ENCODE data around the gene TXNDC12.
"Not testable (repeated sequence)": the region's sequence is repeated elsewhere in the genome, so short reads cannot be mapped to it uniquely, and the experiment has no call there.

Gene TXNDC12

GRCh38 chr1:52045666-52046195 is 9.3 kb downstream of the TXNDC12 start:
- FAIRE-seq, result not testable (repeated sequence)

GRCh38 chr1:52045236-52045635 is 9.8 kb downstream of the TXNDC12 start:
- FAIRE-seq, result no peak

GRCh38 chr1:52041551-52042185 is 13.3 kb downstream of the TXNDC12 start:
- no peak for FAIRE-seq

GRCh38 chr1:52037909-52038308 is 17.1 kb downstream of the TXNDC12 start:
- FAIRE-seq, result no peak

- FAIRE-seq, result no peak
Measured at GRCh38 chr1:52037402-52037814, 17.6 kb downstream of the TXNDC12 start.

- no peak for FAIRE-seq
Measured at GRCh38 chr1:52034050-52034384, 21.0 kb downstream of the TXNDC12 start.

- peak; percentile 82 for FAIRE-seq
Measured at GRCh38 chr1:52033190-52034049, 21.6 kb downstream of the TXNDC12 start, which contains the start of gene KTI12. Gene KTI12 (minus strand): TSS chr1:52033810. CDS start chr1:52033761, 49 bp downstream.

GRCh38 chr1:52032785-52033131 is 22.2 kb downstream of the TXNDC12 start:
- FAIRE-seq, result no peak

GRCh38 chr1:52032124-52032784 is 22.7 kb downstream of the TXNDC12 start:
- no peak for FAIRE-seq

GRCh38 chr1:52028839-52029238 is 26.2 kb downstream of the TXNDC12 start:
- not testable (repeated sequence) for FAIRE-seq

GRCh38 chr1:52028328-52028727 is 26.7 kb downstream of the TXNDC12 start:
- FAIRE-seq, result no peak

- FAIRE-seq, result no peak
Measured at GRCh38 chr1:52026278-52026677, 28.7 kb downstream of the TXNDC12 start.

GRCh38 chr1:52022133-52022532 is 32.9 kb downstream of the TXNDC12 start:
- no peak for FAIRE-seq

- peak; percentile 55 for FAIRE-seq
Measured at GRCh38 chr1:52008071-52008809, 46.8 kb downstream of the TXNDC12 start.

GRCh38 chr1:52007215-52008002 is 47.6 kb downstream of the TXNDC12 start:
- FAIRE-seq, result no peak

GRCh38 chr1:52006081-52006553 is 48.9 kb downstream of the TXNDC12 start:
- not testable (repeated sequence) for FAIRE-seq

- not testable (repeated sequence) for FAIRE-seq
Measured at GRCh38 chr1:52005548-52005947, 49.4 kb downstream of the TXNDC12 start.

GRCh38 chr1:52003877-52004276 is 51.1 kb downstream of the TXNDC12 start:
- no peak for FAIRE-seq

GRCh38 chr1:52002038-52002917 is 52.7 kb downstream of the TXNDC12 start:
- FAIRE-seq, result peak; percentile 94

GRCh38 chr1:51998701-51999100 is 56.3 kb downstream of the TXNDC12 start:
- FAIRE-seq, result no peak

GRCh38 chr1:51997974-51998382 is 57.0 kb downstream of the TXNDC12 start:
- FAIRE-seq, result no peak

Data from G401.6 (cell line).